Measurements from ENCODE around the gene ZSCAN21. TPM values are rescaled to one million over a fixed set of nuclear protein-coding genes. Genes with fewer than 3 reads are reported as not detected.

ZSCAN21 gene
- total RNA-seq, 4 donors from 2014 or later = 12.9 to 18.0 (median 16.5) TPM

- 96 to 98% methylated on average over 10 of the region's 10 CpGs for WGBS, 2 donors
- Histone ChIP-seq H3K27me3 (no peaks in the 10 kb centered on the region), H3K27ac (no peak overlapping the region), H3K9me3 (peaks cover 0 to 30% (median 8%) of the 10 kb centered on the region in 4 donors), H3K4me1 (peaks cover 0 to 8% (median 0%) of the 10 kb centered on the region in 4 donors), H3K36me3 (peaks cover 23 to 100% (median 61%) of the 10 kb centered on the region in 3 donors), H3K4me3 (no peak overlapping the region)
- no peak for DNase-seq (ENCODE audit: low spot score in 2 of 2)
- TF ChIP-seq EP300 (IDR thresholded peaks at IDR 0.05) (no peak), POLR2A (IDR thresholded peaks at IDR 0.05) (no peak), CTCF (IDR thresholded peaks at IDR 0.05) (no peak)
These were observed 22.9 kb downstream of the ZSCAN21 start for GRCh38 chr7:100072462-100072861.

GRCh38 chr7:100074841-100075240 lies 25.3 kb downstream of the ZSCAN21 start:
- TF ChIP-seq POLR2A (IDR thresholded peaks at IDR 0.05) (no peak), EP300 (IDR thresholded peaks at IDR 0.05) (no peak), CTCF (IDR thresholded peaks at IDR 0.05) (no peak)
- Histone ChIP-seq H3K36me3 (peaks cover 23 to 97% (median 60%) of the 10 kb centered on the region in 3 donors), H3K27ac (no peak overlapping the region), H3K9me3 (peaks cover 0 to 30% (median 8%) of the 10 kb centered on the region in 4 donors), H3K4me3 (no peak overlapping the region), H3K4me1 (peaks cover 0 to 29% (median 10%) of the 10 kb centered on the region in 4 donors), H3K27me3 (no peaks in the 10 kb centered on the region)
- 83 to 99% methylated on average over 7 of the region's 7 CpGs for WGBS, 2 donors
- no peak for DNase-seq (ENCODE audit: low spot score in 2 of 2)

GRCh38 chr7:100075418-100075817 lies 25.8 kb downstream of the ZSCAN21 start:
- Histone ChIP-seq H3K4me1 (peaks cover 0 to 35% (median 16%) of the 10 kb centered on the region in 4 donors), H3K36me3 (peaks cover 23 to 91% (median 54%) of the 10 kb centered on the region in 3 donors), H3K27me3 (no peaks in the 10 kb centered on the region), H3K4me3 (no peak overlapping the region), H3K9me3 (peaks cover 0 to 25% (median 8%) of the 10 kb centered on the region in 4 donors), H3K27ac (no peak overlapping the region)
- 93 to 95% methylated on average over 6 of the region's 6 CpGs for WGBS, 2 donors
- no peak for DNase-seq (ENCODE audit: low spot score in 2 of 2)
- no peak for TF ChIP-seq EP300 (IDR thresholded peaks at IDR 0.05)
- TF ChIP-seq CTCF (IDR thresholded peaks at IDR 0.05) = no peak
- no peak for TF ChIP-seq POLR2A (IDR thresholded peaks at IDR 0.05)

GRCh38 chr7:100077205-100077604 lies 27.6 kb downstream of the ZSCAN21 start:
- H3K27me3 ChIP-seq = no peaks in the 10 kb centered on the region
- WGBS, 2 donors = 90 to 93% methylated on average over 4 of the region's 4 CpGs
- H3K4me1 ChIP-seq = peaks cover 0 to 45% (median 24%) of the 10 kb centered on the region in 4 donors
- peak overlapping the region in 1 of 4 donors; percentile 2 for H3K27ac ChIP-seq
- TF ChIP-seq POLR2A (IDR thresholded peaks at IDR 0.05) (no peak), CTCF (IDR thresholded peaks at IDR 0.05) (no peak), EP300 (IDR thresholded peaks at IDR 0.05) (no peak)
- DNase-seq (ENCODE audit: low spot score in 2 of 2) = no peak
- peaks cover 11 to 73% (median 39%) of the 10 kb centered on the region in 3 donors for H3K36me3 ChIP-seq
- peaks cover 0 to 8% (median 2%) of the 10 kb centered on the region in 4 donors for H3K9me3 ChIP-seq
- H3K4me3 ChIP-seq = no peak overlapping the region

GRCh38 chr7:100079024-100079560 lies 29.5 kb downstream of the ZSCAN21 start:
- no peak for DNase-seq (ENCODE audit: low spot score in 2 of 2)
- Histone ChIP-seq H3K4me3 (no peak overlapping the region), H3K4me1 (peaks cover 0 to 52% (median 31%) of the 10 kb centered on the region in 4 donors), H3K27ac (peak overlapping the region in 2 of 4 donors; percentile 52 to 94), H3K27me3 (no peaks in the 10 kb centered on the region), H3K9me3 (no peaks in the 10 kb centered on the region), H3K36me3 (peaks cover 5 to 54% (median 20%) of the 10 kb centered on the region in 3 donors)
- 34 to 49% methylated on average over 7 of the region's 7 CpGs for WGBS, 2 donors
- peak in 1 of 2 donors; percentile 15 for TF ChIP-seq EP300 (IDR thresholded peaks at IDR 0.05)
- no peak for TF ChIP-seq POLR2A (IDR thresholded peaks at IDR 0.05)
- no peak for TF ChIP-seq CTCF (IDR thresholded peaks at IDR 0.05)

All from tibial nerve (tissue), 4 donors.